NT2/D1 (cell line): ENCODE measurements around the gene OPRD1.

Source experiments
- YY1 ChIP-seq: IDR thresholded peaks from 2 replicates; pipeline ENCODE4 v1.6.1; 2011; ENCODE audit not compliant: insufficient read length, insufficient read depth
- ZNF274 ChIP-seq: IDR thresholded peaks from 2 replicates; pipeline ENCODE4 v1.6.1; 2011; ENCODE audit warnings: mild to moderate bottlenecking, low read depth, low read length

DNA sequence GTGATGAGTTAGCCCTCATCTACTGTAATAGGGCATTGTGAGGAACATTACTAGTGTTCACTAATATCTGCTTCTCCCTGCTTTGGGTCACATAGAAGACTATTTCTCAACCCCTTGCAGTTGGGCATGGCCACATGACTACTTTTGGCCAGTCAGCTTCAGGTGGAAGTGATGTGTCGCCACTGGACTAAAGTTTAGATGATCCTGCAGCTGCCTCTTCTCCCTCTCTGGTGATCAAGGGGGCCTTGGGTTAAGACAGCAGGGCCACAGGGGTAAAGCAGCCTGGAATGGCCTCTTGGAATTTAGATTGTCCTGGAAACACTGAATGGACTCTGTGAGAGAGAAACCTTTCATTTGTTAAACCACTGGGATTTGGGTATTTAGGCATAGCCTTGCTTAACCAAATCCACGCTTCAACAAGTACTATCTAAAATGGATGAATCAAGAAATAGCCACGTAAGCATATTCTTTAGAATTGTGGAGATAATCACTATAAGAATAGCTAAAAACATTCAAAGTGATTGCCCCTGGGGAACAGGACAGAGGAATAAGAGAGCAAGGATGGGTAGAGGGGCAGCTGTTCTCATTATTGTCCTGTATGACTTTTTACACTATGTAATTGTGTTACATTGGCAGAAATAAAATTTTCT is 41.2 kb downstream of the OPRD1 start:
- TF ChIP-seq ZNF274, result no peak
- TF ChIP-seq YY1, result no peak
